Measurements from ENCODE around the gene SAMHD1.

GRCh38 chr20:36932476-36933426 lies 18.8 kb downstream of the SAMHD1 start:
- no peak for TF ChIP-seq ZNF274 (IDR thresholded peaks at IDR 0.05; ENCODE audit: low read depth, low read length)
- no peak for TF ChIP-seq SUZ12 (IDR thresholded peaks at IDR 0.05; ENCODE audit: extremely low read depth, insufficient read depth, insufficient read length)
- TF ChIP-seq YY1 (IDR thresholded peaks at IDR 0.05; ENCODE audit: insufficient read depth, insufficient read length): no peak
